HCT116 (cell line): ENCODE measurements around the gene ACAP3.

Experiments used
- CTCF ChIP-seq, 3 experiments: fragments of 200-600 bp in 1 of 3; sonication (generic) in 1 of 3; IDR thresholded peaks in 2 of 3; conservative IDR thresholded peaks in 1 of 3; 2 replicates each; pipeline ENCODE4 v1.5.1; 2012 to 2017; ENCODE audit warnings: low read depth in 2 of 3, low read length in 2 of 3, antibody characterized with exemption in 1 of 3, borderline replicate concordance in 1 of 3, control low read depth in 1 of 3, mild to moderate bottlenecking in 1 of 3, mixed read lengths in 1 of 3, mixed run types in 1 of 3, moderate library complexity in 1 of 3; ENCODE audit not compliant: insufficient read depth in 1 of 3
- POLR2AphosphoS5 ChIP-seq: IDR thresholded peaks from 2 replicates; pipeline ENCODE4 v1.6.1; 2011; ENCODE audit warnings: mild to moderate bottlenecking, low read depth, low read length, moderate library complexity
- SIN3A ChIP-seq: IDR thresholded peaks from 2 replicates; pipeline ENCODE4 v1.6.1; 2012; ENCODE audit warnings: low read depth
- TCF7L2 ChIP-seq: IDR thresholded peaks from 2 replicates; pipeline ENCODE4 v1.7.0; 2011; ENCODE audit warnings: borderline replicate concordance, inconsistent platforms; ENCODE audit not compliant: insufficient read depth, insufficient read length; ENCODE audit errors: extremely low read depth
- ZNF274 ChIP-seq: fragments of 200-500 bp; sonication (Bioruptor generic); IDR thresholded peaks from 2 replicates; pipeline ENCODE4 v1.6.1; 2014; ENCODE audit warnings: mild to moderate bottlenecking, low read depth, low read length, inconsistent platforms

GRCh38 chr1:1330366-1331067, 22.8 kb upstream of the ACAP3 start:
- TF ChIP-seq POLR2AphosphoS5: no peak
- TF ChIP-seq TCF7L2: no peak
- no peak for TF ChIP-seq CTCF (IDR thresholded peaks at IDR 0.05 in 2 of 3, conservative IDR thresholded peaks at IDR 0.05 in 1 of 3; ENCODE audit: borderline replicate concordance in 1 of 3, insufficient read depth in 1 of 3, low read depth in 2 of 3, low read length in 2 of 3)
- no peak for TF ChIP-seq SIN3A
- TF ChIP-seq ZNF274: no peak
